MM.1S (cell line): Measurements from ENCODE around the gene KDM4B.
"Not testable (repeated sequence)": the region's sequence is repeated elsewhere in the genome, so short reads cannot be mapped to it uniquely, and the experiment has no call there.

ENCODE experiments used
- CTCF ChIP-seq: fragments of 300-600 bp; sonication (generic); IDR thresholded peaks from 2 replicates; pipeline ENCODE4 v1.5.1; 2016; ENCODE audit warnings: antibody characterized with exemption, low read length, mixed read lengths
- EZH2 ChIP-seq: fragments of 300-600 bp; sonication (generic); optimal IDR thresholded peaks from 2 replicates; pipeline ENCODE3; 2017; ENCODE audit warnings: low read depth, mild to moderate bottlenecking, antibody characterized with exemption, low read length, mixed read lengths

GRCh38 chr19:5195587-5195986, 226.7 kb downstream of the KDM4B start:
- not testable (repeated sequence) for TF ChIP-seq EZH2, CTCF
